NCI-H510A (cell line): ENCODE measurements around the gene ANKH.
"Not testable (repeated sequence)": the region's sequence is repeated elsewhere in the genome, so short reads cannot be mapped to it uniquely, and the experiment has no call there.

ENCODE experiments used
- DNase-seq: peaks from one replicate; lab custom pipeline; 2025; lab: John Stamatoyannopoulos, UW

ANKH gene

GRCh38 chr5:14871214-14872069 is at the start of gene ANKH:
TSS of gene ANKH (minus strand) at chr5:14871778. CDS start at chr5:14871447, 331 bp downstream.
- peak; percentile 82 for DNase-seq

GRCh38 chr5:14920121-14920520 is 48.5 kb upstream of the ANKH start:
- no peak for DNase-seq

- DNase-seq, result not testable (repeated sequence)
Measured at GRCh38 chr5:14919106-14919505, 47.5 kb upstream of the ANKH start.

- DNase-seq, result no peak
Measured at GRCh38 chr5:14917719-14918118, 46.1 kb upstream of the ANKH start.

GRCh38 chr5:14915291-14915952 is 43.8 kb upstream of the ANKH start:
- DNase-seq, result no peak

GRCh38 chr5:14914623-14915260 is 43.2 kb upstream of the ANKH start:
- no peak for DNase-seq

- DNase-seq, result no peak
Measured at GRCh38 chr5:14914193-14914592, 42.6 kb upstream of the ANKH start.

GRCh38 chr5:14913096-14913495 is 41.5 kb upstream of the ANKH start:
- no peak for DNase-seq

- DNase-seq, result no peak
Measured at GRCh38 chr5:14912206-14912605, 40.6 kb upstream of the ANKH start.

- no peak for DNase-seq
Measured at GRCh38 chr5:14909369-14909768, 37.8 kb upstream of the ANKH start.

GRCh38 chr5:14908172-14908571 is 36.6 kb upstream of the ANKH start:
- DNase-seq, result no peak

- DNase-seq, result no peak
Measured at GRCh38 chr5:14906628-14907027, 35.0 kb upstream of the ANKH start.

- no peak for DNase-seq
Measured at GRCh38 chr5:14902826-14903560, 31.4 kb upstream of the ANKH start.

- DNase-seq, result no peak
Measured at GRCh38 chr5:14901462-14902051, 30.0 kb upstream of the ANKH start.

- no peak for DNase-seq
Measured at GRCh38 chr5:14900693-14901461, 29.3 kb upstream of the ANKH start.

- no peak for DNase-seq
Measured at GRCh38 chr5:14896131-14896530, 24.6 kb upstream of the ANKH start.

GRCh38 chr5:14895301-14895700 is 23.7 kb upstream of the ANKH start:
- no peak for DNase-seq

GRCh38 chr5:14894748-14895147 is 23.2 kb upstream of the ANKH start:
- no peak for DNase-seq

GRCh38 chr5:14893381-14893780 is 21.8 kb upstream of the ANKH start:
- no peak for DNase-seq

GRCh38 chr5:14890846-14891245 is 19.3 kb upstream of the ANKH start:
- DNase-seq, result no peak

GRCh38 chr5:14884062-14884612 is 12.6 kb upstream of the ANKH start:
- DNase-seq, result no peak
